GM18870 (cell line): ENCODE measurements around the gene YDJC.
"Not testable (repeated sequence)": the region's sequence is repeated elsewhere in the genome, so short reads cannot be mapped to it uniquely, and the experiment has no call there.

Experiments
- ATAC-seq: cut with Tn5 transposase; IDR thresholded peaks from one replicate; pipeline ENCODE4 v1.9.1; 2021; ENCODE audit warnings: moderate library complexity; ENCODE audit not compliant: unreplicated experiment

YDJC gene

DNA sequence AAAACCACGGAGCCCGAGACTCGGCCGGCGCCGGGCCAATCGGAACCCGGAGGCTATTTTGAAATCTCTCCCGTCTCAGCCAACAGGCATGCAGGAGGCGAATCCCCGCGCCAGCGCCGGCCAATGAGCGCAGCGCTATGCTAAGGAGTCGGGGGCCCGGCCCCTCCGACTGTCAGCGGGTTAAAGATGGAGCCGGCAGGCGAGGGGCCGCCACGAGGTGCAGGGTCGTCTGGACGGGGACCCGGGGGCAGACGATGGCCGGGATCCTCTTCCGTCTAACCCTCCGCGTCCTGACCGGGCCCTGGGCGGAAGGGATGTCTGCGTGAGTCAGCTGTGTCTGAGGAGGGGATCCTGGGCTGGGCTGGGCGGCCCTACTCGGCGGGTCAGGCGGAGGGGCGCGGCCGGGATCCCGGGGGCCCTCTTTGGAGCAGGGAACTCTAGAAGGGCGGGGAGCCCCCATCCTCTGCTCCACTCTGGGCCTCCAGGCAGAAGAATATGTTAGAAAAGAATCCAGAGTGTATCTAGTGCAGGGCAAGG is 22.3 kb upstream of the YDJC start:
- peak; percentile 78 for ATAC-seq

DNA sequence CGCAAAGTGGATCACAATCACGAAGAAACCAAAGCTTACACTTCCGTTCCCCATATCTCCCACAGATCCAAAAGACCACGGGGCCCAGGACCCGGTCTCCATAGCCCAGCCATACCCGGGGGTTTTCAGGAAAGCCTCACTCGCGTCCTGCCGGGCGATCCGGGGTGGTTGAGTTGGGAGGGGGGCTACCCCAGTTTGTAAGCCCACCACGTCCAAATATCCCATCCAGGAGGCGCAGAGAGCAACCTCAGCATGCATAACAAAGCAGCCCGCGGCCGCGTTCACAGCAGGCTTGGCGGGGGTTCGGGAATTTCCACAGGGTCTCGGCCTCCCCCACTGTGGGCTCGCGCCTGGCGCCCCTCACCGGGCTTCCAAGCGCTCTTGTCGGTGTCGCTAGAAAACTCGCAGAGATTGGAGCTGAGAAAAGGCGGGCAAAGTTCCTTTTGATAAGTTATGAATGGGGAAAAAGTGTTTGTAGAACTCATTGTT is 21.7 kb upstream of the YDJC start:
- ATAC-seq: peak; percentile 10

DNA sequence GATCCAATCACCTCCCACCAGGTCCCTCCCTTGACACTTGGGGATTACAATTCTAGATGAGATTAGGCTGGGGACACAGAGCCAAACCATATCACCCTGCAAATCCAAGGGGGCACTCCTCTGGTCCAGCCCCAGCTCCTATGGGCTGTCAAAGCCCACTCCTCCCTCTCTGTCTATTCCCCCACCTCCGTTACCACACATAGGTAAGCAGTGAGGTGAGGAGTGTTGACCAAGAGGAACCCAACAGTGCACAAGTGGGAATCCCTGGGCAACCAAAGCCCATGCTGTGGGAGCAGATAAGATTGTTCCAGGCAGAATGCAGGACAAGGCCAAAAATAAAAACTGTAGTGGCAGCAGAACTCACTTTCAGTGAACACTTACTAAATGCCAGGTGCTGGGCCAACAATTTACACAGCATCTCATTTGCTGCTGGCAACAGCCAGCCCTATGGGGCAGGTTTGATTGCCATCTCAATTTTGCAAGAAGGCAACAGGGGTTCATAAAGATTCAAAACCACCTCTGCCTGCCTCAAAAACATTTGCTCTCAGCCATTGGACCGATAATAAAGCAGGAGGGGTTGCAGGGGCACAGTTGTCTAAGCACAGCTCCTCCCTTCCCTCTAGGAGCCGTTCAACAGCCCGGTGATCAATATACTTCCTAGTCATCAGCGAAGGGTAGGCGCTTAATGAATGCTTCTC is 21.1 kb upstream of the YDJC start:
- ATAC-seq: no peak

GRCh38 chr22:21650280-21650679 is 20.5 kb upstream of the YDJC start:
- no peak for ATAC-seq

GRCh38 chr22:21646608-21647590 is 17.1 kb upstream of the YDJC start:
- ATAC-seq: no peak

- not testable (repeated sequence) for ATAC-seq
Measured at GRCh38 chr22:21645513-21645912, 15.7 kb upstream of the YDJC start.

GRCh38 chr22:21643533-21644357 is 13.9 kb upstream of the YDJC start:
- no peak for ATAC-seq

DNA sequence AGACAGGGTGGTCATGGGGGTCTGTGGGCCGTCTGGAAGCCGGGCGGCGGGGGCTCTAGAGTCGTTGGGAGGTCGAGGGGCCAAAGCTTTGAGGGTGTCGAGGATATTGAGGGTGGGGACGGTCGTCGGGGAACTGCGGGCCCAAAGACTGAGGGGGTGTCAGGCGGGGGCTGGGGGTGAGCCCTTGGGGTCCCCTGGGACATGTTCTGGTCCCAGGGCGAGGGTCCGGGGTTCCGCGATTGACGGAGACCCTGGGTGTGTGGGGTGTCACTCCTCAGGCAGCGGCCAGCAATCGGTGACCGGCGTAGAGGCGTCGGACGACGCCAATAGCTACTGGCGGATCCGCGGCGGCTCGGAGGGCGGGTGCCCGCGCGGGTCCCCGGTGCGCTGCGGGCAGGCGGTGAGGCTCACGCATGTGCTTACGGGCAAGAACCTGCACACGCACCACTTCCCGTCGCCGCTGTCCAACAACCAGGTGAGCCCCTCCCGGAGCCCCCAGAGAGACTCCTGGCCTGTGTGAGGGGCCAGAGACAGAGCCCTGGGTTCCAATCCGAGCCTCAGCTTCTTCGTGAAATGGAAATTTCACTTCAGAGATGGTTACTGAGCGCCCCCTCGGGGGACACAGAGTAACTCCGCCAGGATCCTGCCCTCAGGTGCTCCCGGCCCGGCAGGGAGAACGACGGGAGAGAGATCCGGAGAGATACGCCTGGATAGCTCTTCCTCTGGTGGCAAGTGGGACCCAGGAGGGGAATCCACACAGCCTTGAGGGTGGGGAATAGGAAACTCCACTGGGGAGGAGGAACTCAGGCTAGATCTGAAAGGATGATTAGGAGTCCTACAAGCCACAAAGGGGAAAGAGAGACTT is 13.0 kb upstream of the YDJC start:
- no peak for ATAC-seq

DNA sequence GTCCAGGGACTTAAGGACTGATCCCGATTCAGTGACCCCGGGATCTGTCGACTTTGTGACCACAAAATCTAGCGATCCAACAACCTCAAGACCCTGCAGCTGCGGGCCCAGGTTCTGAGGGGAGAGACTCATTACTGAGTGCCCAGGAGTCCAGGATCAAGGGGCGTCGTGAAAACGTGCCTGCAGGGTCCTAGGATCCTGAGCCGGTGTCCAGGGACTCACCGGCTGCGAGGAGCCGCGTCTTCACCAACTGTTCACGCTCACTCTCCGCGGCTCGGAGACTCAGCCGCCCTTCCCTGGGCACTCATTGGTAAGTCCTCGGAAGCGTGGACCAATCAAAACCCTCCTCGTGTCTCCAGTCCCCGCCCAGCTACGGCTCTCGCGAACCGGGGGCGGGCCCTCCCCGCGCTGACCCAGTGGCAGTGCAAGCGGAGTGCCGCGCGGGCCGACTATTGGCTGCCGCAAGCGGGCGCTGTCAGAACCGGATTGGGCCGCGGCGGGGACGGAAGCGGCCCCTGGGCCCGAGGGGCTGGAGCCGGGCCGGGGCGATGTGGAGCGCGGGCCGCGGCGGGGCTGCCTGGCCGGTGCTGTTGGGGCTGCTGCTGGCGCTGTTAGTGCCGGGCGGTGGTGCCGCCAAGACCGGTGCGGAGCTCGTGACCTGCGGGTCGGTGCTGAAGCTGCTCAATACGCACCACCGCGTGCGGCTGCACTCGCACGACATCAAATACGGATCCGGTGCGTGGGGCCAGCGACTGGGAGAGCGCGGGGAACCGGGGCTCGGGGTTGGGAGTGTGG is 12.2 kb upstream of the YDJC start, which contains the start of gene SDF2L1:
TSS of gene SDF2L1 (plus strand) at position 514 of the 795 bp plus-strand sequence. CDS start at position 549, 35 bp downstream.
- peak; percentile 93 for ATAC-seq

GRCh38 chr22:21641417-21641788 is 11.6 kb upstream of the YDJC start:
- no peak for ATAC-seq

GRCh38 chr22:21640810-21641209 is 11.0 kb upstream of the YDJC start:
- no peak for ATAC-seq

DNA sequence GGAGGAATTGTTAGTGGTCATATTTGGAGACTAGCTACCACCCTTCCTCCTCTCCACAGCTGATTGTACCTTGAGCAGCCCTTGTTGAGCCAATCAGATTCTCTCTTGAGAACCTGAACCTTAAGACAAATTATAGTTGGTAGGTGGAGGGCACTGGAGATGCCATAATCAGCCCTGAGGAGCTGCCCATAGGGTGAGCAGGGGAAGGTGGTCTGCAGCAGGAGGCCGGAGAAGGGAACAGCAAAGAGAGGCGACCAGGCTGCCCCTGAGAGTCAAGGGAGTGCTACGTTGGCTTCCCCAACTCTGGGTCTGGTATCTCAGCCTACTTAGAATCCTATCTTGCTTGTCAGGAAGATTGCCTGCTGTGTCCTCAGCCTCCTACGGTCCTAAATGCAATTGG is 9.5 kb upstream of the YDJC start:
- ATAC-seq: no peak

GRCh38 chr22:21637450-21637849 is 7.6 kb upstream of the YDJC start:
- not testable (repeated sequence) for ATAC-seq

GRCh38 chr22:21636629-21637218 is 6.9 kb upstream of the YDJC start:
- no peak for ATAC-seq

DNA sequence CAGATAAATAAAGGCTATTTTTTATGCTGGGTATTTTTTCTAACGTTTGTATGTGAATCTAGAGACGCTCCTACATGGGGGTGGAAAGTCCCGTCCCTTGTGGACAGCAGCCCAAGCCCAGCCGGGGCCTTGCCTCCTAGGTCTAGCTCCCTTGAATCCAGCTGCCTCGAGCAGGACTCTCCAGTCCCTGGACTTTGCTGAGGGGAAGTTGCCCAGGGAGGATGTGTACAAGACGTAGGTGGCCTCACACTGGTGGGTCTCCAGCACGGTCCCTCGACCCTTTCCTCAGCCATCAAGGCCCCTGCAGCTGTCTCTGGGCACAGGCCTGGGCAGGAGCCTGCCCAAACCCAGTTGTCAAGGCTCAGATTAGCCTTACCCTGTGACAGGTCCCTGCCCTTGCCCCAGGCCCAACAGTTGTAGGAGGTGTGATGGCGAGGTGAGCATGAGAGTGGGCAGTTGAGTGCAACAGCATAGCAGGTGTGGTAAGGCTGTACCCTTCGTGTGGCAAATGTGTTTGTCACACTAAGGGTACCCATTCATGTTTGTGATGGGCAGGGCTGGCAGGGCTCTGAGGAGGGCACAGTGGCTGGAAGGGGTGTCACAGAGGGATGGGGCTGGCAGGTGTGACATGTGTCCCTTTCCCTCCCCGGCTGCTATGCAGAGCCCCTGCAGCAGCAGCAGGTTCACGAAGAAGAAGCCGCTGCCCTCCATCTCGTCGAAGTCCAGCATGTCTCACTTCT is 6.1 kb upstream of the YDJC start:
- ATAC-seq: no peak

- ATAC-seq: no peak
Measured at GRCh38 chr22:21634844-21635243, 5.0 kb upstream of the YDJC start.

- no peak for ATAC-seq
Measured at GRCh38 chr22:21634081-21634480, 4.3 kb upstream of the YDJC start.

GRCh38 chr22:21633481-21633880 is 3.7 kb upstream of the YDJC start:
- no peak for ATAC-seq
